PC-9 (cell line): ENCODE measurements around the gene LIMS2.

ENCODE experiments used
- CTCF ChIP-seq: fragments of 200-600 bp; sonication (generic); conservative IDR thresholded peaks from 2 replicates; pipeline ENCODE4 v1.6.1; 2017; ENCODE audit warnings: mixed run types, antibody characterized with exemption, mild to moderate bottlenecking, moderate library complexity
- EZH2 ChIP-seq: fragments of 200-600 bp; sonication (generic); IDR thresholded peaks from 2 replicates; pipeline ENCODE4 v1.8.0; 2017; ENCODE audit warnings: antibody characterized with exemption, low read depth

GRCh38 chr2:127681288-127681804, 6.0 kb upstream of the LIMS2 start:
- no peak for TF ChIP-seq CTCF
- TF ChIP-seq EZH2, result no peak
